Adrenal gland (tissue), 12 donors: ENCODE data around the gene GRM8. TPM values are rescaled to one million over a fixed set of nuclear protein-coding genes. Genes with fewer than 3 reads are reported as not detected.

Experiments
- DNase-seq, 7 donors: peaks; one replicate each; pipeline ENCODE4 v3.0.0-alpha.2; 2019 to 2020
- H3K27ac ChIP-seq, 5 donors: fragments of 200-600 bp; sonication (generic) in 4 of 5; 1 replicate in 3 of 5; 2 replicates in 2 of 5; pipeline versions ENCODE4 v1.5.1 to v1.8.0; 2016 to 2020; ENCODE audit warnings: mild to moderate bottlenecking in 1 of 5
- H3K27me3 ChIP-seq: fragments of 200-600 bp; 2 replicates; pipeline ENCODE4 v1.8.0; 2021
- H3K36me3 ChIP-seq, 2 donors: fragments of 200-600 bp; replicated peaks in 1 of 2; 1 replicate in 1 of 2; 2 replicates in 1 of 2; pipeline versions ENCODE4 v1.5.1 to v1.8.0; 2018 to 2022
- H3K4me1 ChIP-seq, 2 donors: fragments of 200-600 bp; replicated peaks in 1 of 2; 1 replicate in 1 of 2; 2 replicates in 1 of 2; pipeline versions ENCODE4 v1.5.1 to v1.8.0; 2018 to 2021
- H3K4me3 ChIP-seq, 4 donors: fragments of 200-600 bp; sonication (generic) in 3 of 4; one replicate each; pipeline ENCODE4 v1.5.1; 2016 to 2018
- H3K9me3 ChIP-seq, 3 donors: fragments of 200-600 bp; sonication (generic) in 1 of 3; replicated peaks in 1 of 3; 1 replicate in 2 of 3; 2 replicates in 1 of 3; pipeline versions ENCODE4 v1.5.1 to v1.8.0; 2016 to 2021
- CTCF ChIP-seq, 6 experiments: fragments of 450-650 bp in 4 of 6; fragments of 200-600 bp in 2 of 6; sonication (generic) in 1 of 6; IDR thresholded peaks; 1 replicate in 5 of 6; 2 replicates in 1 of 6; pipeline versions ENCODE4 v1.5.1 to v1.8.0; 2016 to 2021; ENCODE audit warnings: antibody characterized with exemption in 6 of 6, mild to moderate bottlenecking in 2 of 6, moderate library complexity in 1 of 6
- POLR2A ChIP-seq, 2 donors: fragments of 450-650 bp; IDR thresholded peaks; one replicate each; pipeline ENCODE4 v1.6.1; 2017; ENCODE audit warnings: antibody characterized with exemption in 2 of 2, mild to moderate bottlenecking in 2 of 2, moderate library complexity in 1 of 2
- WGBS, 4 donors: extraction: QIAGEN DNeasy Blood & Tissue Kit in 2 of 4; methylation state at CpG; one replicate each; pipeline versions ENCODE4 v1.1.5 to v1.1.7; 2013 to 2017; 5-methylcytosine and 5-hydroxymethylcytosine counted together
- intact Hi-C, 2 donors: fragments of 100-400 bp; cut with DNase I; formaldehyde crosslinking; loops; one replicate each; pipeline versions ENCODE4 v1.14.1 to v1.15.0; 2022 to 2023
- polyA plus RNA-seq, 3 donors: library from polyadenylated mRNA; stranded (reverse); fragments of 200-250 nt in 2 of 3; fragments of 350-450 nt in 1 of 3; fragmentation: Illumina TruSeq in 1 of 3; extraction: RNeasy Lipid Tissue Mini Kit (QIAGEN cat#74804) in 1 of 3; gene quantifications; one replicate each; pipeline ENCODE4 v1.2.3, GENCODE V29; 2013 to 2014
- total RNA-seq, 9 donors: library from RNA; depleted of rRNA in 4 of 9; stranded (reverse); fragments of >200 nt in 4 of 9; fragments of 120-200 nt in 1 of 9; fragmentation: NEBNext Ultra II Directional in 1 of 9; extraction: Animal tissue kit (Norgen Biotek cat#: 25700) in 1 of 9; gene quantifications; one replicate each; pipeline versions ENCODE4 v1.1.0 to v1.2.4, GENCODE V29; 2013 to 2023
- donor health status: healthy with polysubstance abuse.
- donor health status: Bipolar disorder and iron deficiency.
- donor health status: DM: yes; HTN: yes; CAD: no.
- donor health status: DM: no; HTN: no; CAD: no.
- donor health status: DM: no; HTN: no; CAD: no.
- donor health status: DM: yes; HTN: yes; CAD: no.

The GRM8 gene
- total and polyA plus RNA-seq, 12 donors, result 0.10 to 2.5 (median 0.92) TPM; not detected in 5

GRCh38 chr7:127207806-127208205, 44.9 kb downstream of the GRM8 start:
- Histone ChIP-seq H3K36me3 (no peaks in the 10 kb centered on the region), H3K9me3 (no peaks in the 10 kb centered on the region), H3K27me3 (no peaks in the 10 kb centered on the region), H3K4me3 (no peak overlapping the region), H3K4me1 (no peaks in the 10 kb centered on the region), H3K27ac (no peak overlapping the region)
- intact Hi-C loops, result no loop called here
- WGBS, 4 donors, result 75 to 78% (median 77%) methylated on average over 5 of the region's 5 CpGs
- no peak for DNase-seq
- no peak for TF ChIP-seq CTCF (IDR thresholded peaks at IDR 0.05)
- no peak for TF ChIP-seq POLR2A (IDR thresholded peaks at IDR 0.05)

- DNase-seq, result no peak
- H3K27ac ChIP-seq, result no peak overlapping the region
- H3K4me3 ChIP-seq, result no peak overlapping the region
- 59 to 70% (median 63%) methylated on average over 4 of the region's 4 CpGs for WGBS, 4 donors
- H3K36me3 ChIP-seq, result no peaks in the 10 kb centered on the region
- no peaks in the 10 kb centered on the region for H3K9me3 ChIP-seq
- TF ChIP-seq CTCF (IDR thresholded peaks at IDR 0.05), result no peak
- no peak for TF ChIP-seq POLR2A (IDR thresholded peaks at IDR 0.05)
- no peaks in the 10 kb centered on the region for H3K4me1 ChIP-seq
- intact Hi-C loops, result no loop called here
- no peaks in the 10 kb centered on the region for H3K27me3 ChIP-seq
Measured at GRCh38 chr7:127207230-127207629, 45.5 kb downstream of the GRM8 start.

- 49 to 75% (median 60%) methylated on average over 2 of the region's 2 CpGs for WGBS, 4 donors
- intact Hi-C loops, result no loop called here
- Histone ChIP-seq H3K36me3 (no peaks in the 10 kb centered on the region), H3K27ac (no peak overlapping the region), H3K4me1 (no peaks in the 10 kb centered on the region), H3K27me3 (no peaks in the 10 kb centered on the region), H3K9me3 (no peaks in the 10 kb centered on the region), H3K4me3 (no peak overlapping the region)
- TF ChIP-seq POLR2A (IDR thresholded peaks at IDR 0.05) (no peak), CTCF (IDR thresholded peaks at IDR 0.05) (no peak)
- no peak for DNase-seq
Measured at GRCh38 chr7:127194571-127194970, 58.2 kb downstream of the GRM8 start.

GRCh38 chr7:127189886-127190285, 62.9 kb downstream of the GRM8 start:
- H3K27ac ChIP-seq, result no peak overlapping the region
- no peaks in the 10 kb centered on the region for H3K4me1 ChIP-seq
- no peaks in the 10 kb centered on the region for H3K27me3 ChIP-seq
- no peaks in the 10 kb centered on the region for H3K9me3 ChIP-seq
- no peaks in the 10 kb centered on the region for H3K36me3 ChIP-seq
- peak in 4 of 7 donors; percentile 11 to 66 (median 21) for DNase-seq
- intact Hi-C loops, result no loop called here
- no peak overlapping the region for H3K4me3 ChIP-seq
- TF ChIP-seq POLR2A (IDR thresholded peaks at IDR 0.05) (no peak), CTCF (IDR thresholded peaks at IDR 0.05) (no peak)
- WGBS, 4 donors, result 25 to 47% (median 36%) methylated on average over 3 of the region's 3 CpGs
